Uterus (tissue), 2 donors: ENCODE results near the gene TPRG1L.

Experiments used
- CTCF ChIP-seq, 4 experiments: fragments of 200-600 bp in 2 of 4; fragments of 450-650 bp in 2 of 4; sonication (generic) in 2 of 4; IDR thresholded peaks; one replicate each; pipeline ENCODE4 v1.5.1; 2016 to 2019; ENCODE audit warnings: antibody characterized with exemption in 4 of 4, mild to moderate bottlenecking in 2 of 4, moderate library complexity in 1 of 4
- POLR2A ChIP-seq, 2 donors: fragments of 450-650 bp; IDR thresholded peaks; one replicate each; pipeline ENCODE4 v1.6.1; 2016; ENCODE audit warnings: antibody characterized with exemption in 2 of 2, mild to moderate bottlenecking in 1 of 2, moderate library complexity in 1 of 2

- TF ChIP-seq CTCF (IDR thresholded peaks at IDR 0.05) = no peak
- no peak for TF ChIP-seq POLR2A (IDR thresholded peaks at IDR 0.05)
Measured at GRCh38 chr1:3644273-3644672, 19.5 kb downstream of the TPRG1L start.
